K562 (cell line): ENCODE results near the gene HHEX. TPM values are rescaled to one million over a fixed set of nuclear protein-coding genes. Genes with fewer than 3 reads are reported as not detected.

Source experiments
- ARHGAP35 ChIP-seq: fragments of 450-650 bp; IDR thresholded peaks from 2 replicates; pipeline ENCODE4 v1.6.1; 2018; ENCODE audit not compliant: partially characterized antibody
- BDP1 ChIP-seq: IDR thresholded peaks from 3 replicates; pipeline ENCODE4 v1.6.1; 2011; ENCODE audit not compliant: insufficient read length, insufficient read depth
- CHD2 ChIP-seq: IDR thresholded peaks from 2 replicates; pipeline ENCODE4 v1.6.1; 2011; ENCODE audit warnings: low read depth, low read length
- CREM ChIP-seq: IDR thresholded peaks from 2 replicates; pipeline ENCODE4 v1.6.1; 2014; ENCODE audit warnings: antibody characterized with exemption, low read depth
- ELF4 ChIP-seq: fragments of 450-650 bp; formaldehyde crosslinking; IDR thresholded peaks from 2 replicates; pipeline ENCODE4 v1.4.0; 2022; ENCODE audit warnings: missing genetic modification characterization
- FOSL1 ChIP-seq: fragments of 200-800 bp; sonication (Bioruptor generic); conservative IDR thresholded peaks from 2 replicates; pipeline ENCODE4 v1.6.1; 2016; ENCODE audit warnings: missing genetic modification characterization, missing compliant biosample characterization
- ILF3 ChIP-seq: fragments of 450-650 bp; IDR thresholded peaks from 2 replicates; pipeline ENCODE4 v1.6.1; 2018; ENCODE audit warnings: antibody characterized with exemption, mild to moderate bottlenecking, moderate library complexity, borderline replicate concordance
- IRF2 ChIP-seq: sonication (generic); formaldehyde crosslinking; IDR thresholded peaks from 2 replicates; pipeline ENCODE4 v1.8.1; 2022; ENCODE audit warnings: mild to moderate bottlenecking, missing genetic modification reagents
- PRMT5 ChIP-seq: sonication (generic); formaldehyde crosslinking; IDR thresholded peaks from 2 replicates; pipeline ENCODE4 v1.5.0; 2020; ENCODE audit warnings: missing genetic modification reagents
- PTRF ChIP-seq: fragments of 450-650 bp; IDR thresholded peaks from 2 replicates; pipeline ENCODE4 v1.6.1; 2016; ENCODE audit warnings: mild to moderate bottlenecking, missing genetic modification characterization, missing compliant biosample characterization
- TBP ChIP-seq: optimal IDR thresholded peaks from 2 replicates; pipeline ENCODE3; 2011; ENCODE audit warnings: low read depth, low read length, improper control_type of control experiment
- THRAP3 ChIP-seq: fragments of 450-650 bp; IDR thresholded peaks from 2 replicates; pipeline ENCODE4 v1.6.1; 2016; ENCODE audit warnings: mild to moderate bottlenecking, inconsistent platforms, borderline replicate concordance
- ZC3H4 ChIP-seq: sonication (generic); formaldehyde crosslinking; IDR thresholded peaks from 2 replicates; pipeline ENCODE4 v1.9.0; 2021; ENCODE audit warnings: missing genetic modification reagents, borderline replicate concordance
- ZEB2 ChIP-seq: fragments of 450-650 bp; IDR thresholded peaks from 2 replicates; pipeline ENCODE4 v1.6.1; 2016
- ZFX ChIP-seq: sonication (generic); formaldehyde crosslinking; IDR thresholded peaks from 2 replicates; pipeline ENCODE4 v1.8.0; 2022; ENCODE audit warnings: mild to moderate bottlenecking, missing genetic modification reagents, moderate library complexity
- ZNF699 ChIP-seq: fragments of 250-450 bp; sonication (Bioruptor Pico); IDR thresholded peaks from 2 replicates; pipeline ENCODE4 v1.8.0; 2021; ENCODE audit warnings: mild to moderate bottlenecking, moderate library complexity; ENCODE audit not compliant: insufficient replicate concordance
- ZNF740 ChIP-seq, 3 experiments: fragments of 200-800 bp in 1 of 3; sonication (Bioruptor generic) in 1 of 3; sonication (generic) in 1 of 3; formaldehyde crosslinking in 1 of 3; IDR thresholded peaks; 2 replicates each; pipeline versions ENCODE4 v1.6.1 to v1.8.0; 2016 to 2022; ENCODE audit warnings: mild to moderate bottlenecking in 2 of 3, missing compliant biosample characterization in 2 of 3, missing genetic modification characterization in 2 of 3, missing genetic modification reagents in 1 of 3
- polyA plus RNA-seq, 8 experiments: library from polyadenylated mRNA; depleted of rRNA in 4 of 8; stranded (reverse) in 5 of 8; unstranded in 3 of 8; fragments of >200 nt; fragmentation: Nextera tagmentation in 2 of 8; fragmentation: Illumina TruSeq in 1 of 8; extraction: Ambion mirVana in 2 of 8; extraction: Trizol in 1 of 8; gene quantifications; 2 replicates each; pipeline versions ENCODE4 v1.2.1 to v1.2.3, GENCODE V29; 2011 to 2014; ENCODE audit warnings: inconsistent platforms in 1 of 8, missing spikeins in 1 of 8
- total RNA-seq, 7 experiments: library from RNA; depleted of rRNA in 6 of 7; stranded (reverse); fragments of >200 nt in 6 of 7; fragmentation: Illumina TruSeq in 2 of 7; extraction: Trizol in 2 of 7; gene quantifications; 2 replicates each; pipeline versions ENCODE4 v1.2.1 to v1.2.3, GENCODE V29; 2011 to 2021; ENCODE audit warnings: low replicate concordance in 1 of 7
- TF ChIP-seq, protein P1 (sequence below): fragments of 450-650 bp; IDR thresholded peaks from 2 replicates; pipeline ENCODE4 v1.6.1; 2016; ENCODE audit warnings: mild to moderate bottlenecking, moderate library complexity

HHEX gene
- total and polyA plus RNA-seq, 9 of the 15 experiments (the other 6 are each of a cell fraction or from before 2014, with no cell fraction given): 37.2 to 133 (median 80.2) TPM

- TF ChIP-seq ZC3H4 (no peak), THRAP3 (no peak), FOSL1 (tag) (no peak), CREM (0 out of 2 replicates have a peak, but pooled peaks have one; percentile 5), ZEB2 (no peak), ZNF740 (CRISPR knock-in tag; IDR thresholded peaks at IDR 0.05) (no peak), ZNF740 (tag; IDR thresholded peaks at IDR 0.05) (peak in 1 of 2 experiments; percentile 62; a peak in 1 of 4 replicates), CHD2 (no peak), ZNF699 (CRISPR knock-in tag) (no peak), ELF4 (CRISPR knock-in tag) (no peak), BDP1 (no peak), PTRF (tag) (no peak), IRF2 (CRISPR knock-in tag) (no peak), ARHGAP35 (no peak), PRMT5 (no peak), ZFX (CRISPR knock-in tag) (no peak), ILF3 (0 out of 2 replicates have a peak, but pooled peaks have one; percentile 45), TBP (peak; percentile 90)
- TF ChIP-seq, protein P1, sequence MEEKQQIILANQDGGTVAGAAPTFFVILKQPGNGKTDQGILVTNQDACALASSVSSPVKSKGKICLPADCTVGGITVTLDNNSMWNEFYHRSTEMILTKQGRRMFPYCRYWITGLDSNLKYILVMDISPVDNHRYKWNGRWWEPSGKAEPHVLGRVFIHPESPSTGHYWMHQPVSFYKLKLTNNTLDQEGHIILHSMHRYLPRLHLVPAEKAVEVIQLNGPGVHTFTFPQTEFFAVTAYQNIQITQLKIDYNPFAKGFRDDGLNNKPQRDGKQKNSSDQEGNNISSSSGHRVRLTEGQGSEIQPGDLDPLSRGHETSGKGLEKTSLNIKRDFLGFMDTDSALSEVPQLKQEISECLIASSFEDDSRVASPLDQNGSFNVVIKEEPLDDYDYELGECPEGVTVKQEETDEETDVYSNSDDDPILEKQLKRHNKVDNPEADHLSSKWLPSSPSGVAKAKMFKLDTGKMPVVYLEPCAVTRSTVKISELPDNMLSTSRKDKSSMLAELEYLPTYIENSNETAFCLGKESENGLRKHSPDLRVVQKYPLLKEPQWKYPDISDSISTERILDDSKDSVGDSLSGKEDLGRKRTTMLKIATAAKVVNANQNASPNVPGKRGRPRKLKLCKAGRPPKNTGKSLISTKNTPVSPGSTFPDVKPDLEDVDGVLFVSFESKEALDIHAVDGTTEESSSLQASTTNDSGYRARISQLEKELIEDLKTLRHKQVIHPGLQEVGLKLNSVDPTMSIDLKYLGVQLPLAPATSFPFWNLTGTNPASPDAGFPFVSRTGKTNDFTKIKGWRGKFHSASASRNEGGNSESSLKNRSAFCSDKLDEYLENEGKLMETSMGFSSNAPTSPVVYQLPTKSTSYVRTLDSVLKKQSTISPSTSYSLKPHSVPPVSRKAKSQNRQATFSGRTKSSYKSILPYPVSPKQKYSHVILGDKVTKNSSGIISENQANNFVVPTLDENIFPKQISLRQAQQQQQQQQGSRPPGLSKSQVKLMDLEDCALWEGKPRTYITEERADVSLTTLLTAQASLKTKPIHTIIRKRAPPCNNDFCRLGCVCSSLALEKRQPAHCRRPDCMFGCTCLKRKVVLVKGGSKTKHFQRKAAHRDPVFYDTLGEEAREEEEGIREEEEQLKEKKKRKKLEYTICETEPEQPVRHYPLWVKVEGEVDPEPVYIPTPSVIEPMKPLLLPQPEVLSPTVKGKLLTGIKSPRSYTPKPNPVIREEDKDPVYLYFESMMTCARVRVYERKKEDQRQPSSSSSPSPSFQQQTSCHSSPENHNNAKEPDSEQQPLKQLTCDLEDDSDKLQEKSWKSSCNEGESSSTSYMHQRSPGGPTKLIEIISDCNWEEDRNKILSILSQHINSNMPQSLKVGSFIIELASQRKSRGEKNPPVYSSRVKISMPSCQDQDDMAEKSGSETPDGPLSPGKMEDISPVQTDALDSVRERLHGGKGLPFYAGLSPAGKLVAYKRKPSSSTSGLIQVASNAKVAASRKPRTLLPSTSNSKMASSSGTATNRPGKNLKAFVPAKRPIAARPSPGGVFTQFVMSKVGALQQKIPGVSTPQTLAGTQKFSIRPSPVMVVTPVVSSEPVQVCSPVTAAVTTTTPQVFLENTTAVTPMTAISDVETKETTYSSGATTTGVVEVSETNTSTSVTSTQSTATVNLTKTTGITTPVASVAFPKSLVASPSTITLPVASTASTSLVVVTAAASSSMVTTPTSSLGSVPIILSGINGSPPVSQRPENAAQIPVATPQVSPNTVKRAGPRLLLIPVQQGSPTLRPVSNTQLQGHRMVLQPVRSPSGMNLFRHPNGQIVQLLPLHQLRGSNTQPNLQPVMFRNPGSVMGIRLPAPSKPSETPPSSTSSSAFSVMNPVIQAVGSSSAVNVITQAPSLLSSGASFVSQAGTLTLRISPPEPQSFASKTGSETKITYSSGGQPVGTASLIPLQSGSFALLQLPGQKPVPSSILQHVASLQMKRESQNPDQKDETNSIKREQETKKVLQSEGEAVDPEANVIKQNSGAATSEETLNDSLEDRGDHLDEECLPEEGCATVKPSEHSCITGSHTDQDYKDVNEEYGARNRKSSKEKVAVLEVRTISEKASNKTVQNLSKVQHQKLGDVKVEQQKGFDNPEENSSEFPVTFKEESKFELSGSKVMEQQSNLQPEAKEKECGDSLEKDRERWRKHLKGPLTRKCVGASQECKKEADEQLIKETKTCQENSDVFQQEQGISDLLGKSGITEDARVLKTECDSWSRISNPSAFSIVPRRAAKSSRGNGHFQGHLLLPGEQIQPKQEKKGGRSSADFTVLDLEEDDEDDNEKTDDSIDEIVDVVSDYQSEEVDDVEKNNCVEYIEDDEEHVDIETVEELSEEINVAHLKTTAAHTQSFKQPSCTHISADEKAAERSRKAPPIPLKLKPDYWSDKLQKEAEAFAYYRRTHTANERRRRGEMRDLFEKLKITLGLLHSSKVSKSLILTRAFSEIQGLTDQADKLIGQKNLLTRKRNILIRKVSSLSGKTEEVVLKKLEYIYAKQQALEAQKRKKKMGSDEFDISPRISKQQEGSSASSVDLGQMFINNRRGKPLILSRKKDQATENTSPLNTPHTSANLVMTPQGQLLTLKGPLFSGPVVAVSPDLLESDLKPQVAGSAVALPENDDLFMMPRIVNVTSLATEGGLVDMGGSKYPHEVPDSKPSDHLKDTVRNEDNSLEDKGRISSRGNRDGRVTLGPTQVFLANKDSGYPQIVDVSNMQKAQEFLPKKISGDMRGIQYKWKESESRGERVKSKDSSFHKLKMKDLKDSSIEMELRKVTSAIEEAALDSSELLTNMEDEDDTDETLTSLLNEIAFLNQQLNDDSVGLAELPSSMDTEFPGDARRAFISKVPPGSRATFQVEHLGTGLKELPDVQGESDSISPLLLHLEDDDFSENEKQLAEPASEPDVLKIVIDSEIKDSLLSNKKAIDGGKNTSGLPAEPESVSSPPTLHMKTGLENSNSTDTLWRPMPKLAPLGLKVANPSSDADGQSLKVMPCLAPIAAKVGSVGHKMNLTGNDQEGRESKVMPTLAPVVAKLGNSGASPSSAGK: no peak
These were observed at the start of gene HHEX (continued) for GRCh38 chr10:92689663-92690210.
